ENCODE data around the gene PSAT1.

Gene PSAT1

GRCh38 chr9:78300209-78300608 is 3.3 kb downstream of the PSAT1 start:
- no peak for TF ChIP-seq TAF1 (IDR thresholded peaks at IDR 0.05; ENCODE audit: borderline replicate concordance, insufficient read depth, low read length)
- TF ChIP-seq, protein P1, sequence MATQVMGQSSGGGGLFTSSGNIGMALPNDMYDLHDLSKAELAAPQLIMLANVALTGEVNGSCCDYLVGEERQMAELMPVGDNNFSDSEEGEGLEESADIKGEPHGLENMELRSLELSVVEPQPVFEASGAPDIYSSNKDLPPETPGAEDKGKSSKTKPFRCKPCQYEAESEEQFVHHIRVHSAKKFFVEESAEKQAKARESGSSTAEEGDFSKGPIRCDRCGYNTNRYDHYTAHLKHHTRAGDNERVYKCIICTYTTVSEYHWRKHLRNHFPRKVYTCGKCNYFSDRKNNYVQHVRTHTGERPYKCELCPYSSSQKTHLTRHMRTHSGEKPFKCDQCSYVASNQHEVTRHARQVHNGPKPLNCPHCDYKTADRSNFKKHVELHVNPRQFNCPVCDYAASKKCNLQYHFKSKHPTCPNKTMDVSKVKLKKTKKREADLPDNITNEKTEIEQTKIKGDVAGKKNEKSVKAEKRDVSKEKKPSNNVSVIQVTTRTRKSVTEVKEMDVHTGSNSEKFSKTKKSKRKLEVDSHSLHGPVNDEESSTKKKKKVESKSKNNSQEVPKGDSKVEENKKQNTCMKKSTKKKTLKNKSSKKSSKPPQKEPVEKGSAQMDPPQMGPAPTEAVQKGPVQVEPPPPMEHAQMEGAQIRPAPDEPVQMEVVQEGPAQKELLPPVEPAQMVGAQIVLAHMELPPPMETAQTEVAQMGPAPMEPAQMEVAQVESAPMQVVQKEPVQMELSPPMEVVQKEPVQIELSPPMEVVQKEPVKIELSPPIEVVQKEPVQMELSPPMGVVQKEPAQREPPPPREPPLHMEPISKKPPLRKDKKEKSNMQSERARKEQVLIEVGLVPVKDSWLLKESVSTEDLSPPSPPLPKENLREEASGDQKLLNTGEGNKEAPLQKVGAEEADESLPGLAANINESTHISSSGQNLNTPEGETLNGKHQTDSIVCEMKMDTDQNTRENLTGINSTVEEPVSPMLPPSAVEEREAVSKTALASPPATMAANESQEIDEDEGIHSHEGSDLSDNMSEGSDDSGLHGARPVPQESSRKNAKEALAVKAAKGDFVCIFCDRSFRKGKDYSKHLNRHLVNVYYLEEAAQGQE (IDR thresholded peaks at IDR 0.05; ENCODE audit: insufficient read depth in 1 of 2, low read depth in 2 of 2, low read length in 2 of 2) = no peak
- no peak for TF ChIP-seq POLR2AphosphoS5 (IDR thresholded peaks at IDR 0.05; ENCODE audit: low read depth, low read length)
- TF ChIP-seq FOXP2 (optimal IDR thresholded peaks at IDR 0.05; ENCODE audit: borderline replicate concordance, extremely low read depth, extremely low read length, insufficient read depth) = no peak
- TF ChIP-seq SIN3A (IDR thresholded peaks at IDR 0.05; ENCODE audit: borderline replicate concordance, insufficient read depth, low read length) = no peak

DNA sequence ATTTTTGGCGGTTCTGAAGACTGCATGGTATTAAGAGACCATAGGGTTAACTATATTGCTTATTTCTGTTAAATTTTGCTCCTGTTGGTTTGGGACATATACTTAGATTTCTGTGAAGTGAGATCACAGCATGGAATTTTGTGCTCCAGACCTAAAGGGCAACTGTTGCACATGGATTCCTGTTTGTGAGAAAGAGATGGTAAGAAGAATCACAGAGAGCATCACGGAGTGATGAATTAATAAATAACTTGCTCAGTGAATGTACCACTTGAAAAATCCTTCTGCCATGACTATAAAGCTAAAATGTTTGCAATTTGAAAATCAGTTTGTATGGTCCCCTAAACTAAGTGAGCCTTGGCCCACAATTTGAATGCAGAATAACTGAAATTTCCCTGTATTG is 4.5 kb downstream of the PSAT1 start:
- TF ChIP-seq FOXP2 (optimal IDR thresholded peaks at IDR 0.05; ENCODE audit: borderline replicate concordance, extremely low read depth, extremely low read length, insufficient read depth) (no peak), SIN3A (IDR thresholded peaks at IDR 0.05; ENCODE audit: borderline replicate concordance, insufficient read depth, low read length) (no peak), POLR2AphosphoS5 (IDR thresholded peaks at IDR 0.05; ENCODE audit: low read depth, low read length) (no peak), TAF1 (IDR thresholded peaks at IDR 0.05; ENCODE audit: borderline replicate concordance, insufficient read depth, low read length) (no peak)
- TF ChIP-seq, protein P1 (IDR thresholded peaks at IDR 0.05; ENCODE audit: insufficient read depth in 1 of 2, low read depth in 2 of 2, low read length in 2 of 2) = no peak

DNA sequence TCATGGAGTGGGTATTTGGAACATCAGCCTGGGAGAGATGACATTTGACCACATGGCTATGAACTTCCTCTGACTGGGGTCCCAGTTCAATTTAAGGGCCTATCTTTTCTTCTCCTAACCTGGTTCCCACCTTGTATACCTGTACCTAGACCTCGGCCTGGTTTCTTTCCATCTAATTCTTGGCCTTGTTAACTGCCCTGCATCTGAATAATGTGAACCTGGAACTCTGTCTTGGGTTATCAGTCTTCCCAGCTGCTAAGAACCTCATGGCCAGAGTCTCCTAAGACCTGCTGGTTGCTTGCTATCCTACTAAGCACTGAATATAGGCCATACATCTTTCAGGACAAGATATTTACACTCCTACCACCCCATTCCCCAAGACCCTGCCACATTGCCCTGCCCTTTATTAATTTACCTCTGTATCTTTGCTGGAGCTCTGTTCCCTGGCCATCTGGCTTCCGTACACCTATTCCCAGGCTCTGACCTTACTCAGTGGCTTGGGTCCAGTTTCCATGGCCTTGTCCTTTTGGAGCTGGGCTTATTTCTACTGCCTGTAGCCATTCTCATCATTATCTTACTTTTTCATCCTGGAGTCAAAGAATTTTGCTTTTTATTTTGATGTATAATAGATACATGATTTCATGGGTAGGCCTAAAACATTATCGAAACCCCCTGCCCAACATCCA is 6.6 kb downstream of the PSAT1 start:
- TF ChIP-seq TAF1 (IDR thresholded peaks at IDR 0.05; ENCODE audit: borderline replicate concordance, insufficient read depth, low read length) (no peak), POLR2AphosphoS5 (IDR thresholded peaks at IDR 0.05; ENCODE audit: low read depth, low read length) (no peak; the same call in 1 of the 2 replicates), SIN3A (IDR thresholded peaks at IDR 0.05; ENCODE audit: borderline replicate concordance, insufficient read depth, low read length) (no peak), FOXP2 (optimal IDR thresholded peaks at IDR 0.05; ENCODE audit: borderline replicate concordance, extremely low read depth, extremely low read length, insufficient read depth) (no peak)
- TF ChIP-seq, protein P1 (IDR thresholded peaks at IDR 0.05; ENCODE audit: insufficient read depth in 1 of 2, low read depth in 2 of 2, low read length in 2 of 2) = no peak

DNA sequence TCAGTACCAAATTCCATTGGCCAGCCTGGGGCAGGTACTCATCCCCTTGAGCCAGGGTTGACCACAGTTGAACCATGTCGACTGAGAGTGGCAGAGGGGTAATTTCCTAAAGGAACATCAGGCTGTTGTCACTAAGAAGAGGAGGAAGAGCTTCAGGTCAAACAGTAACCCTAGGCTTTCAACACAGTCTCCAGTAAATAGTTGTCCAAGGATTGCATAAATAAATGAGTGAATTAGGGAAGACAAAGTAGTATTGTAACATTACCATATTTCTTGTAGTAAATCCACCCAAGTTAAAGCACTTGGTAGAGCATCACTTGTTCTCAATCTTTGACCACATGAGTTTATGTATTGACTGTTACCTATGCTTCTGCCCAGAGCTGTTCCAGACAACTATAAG is 7.4 kb downstream of the PSAT1 start:
- TF ChIP-seq, protein P1 (IDR thresholded peaks at IDR 0.05; ENCODE audit: insufficient read depth in 1 of 2, low read depth in 2 of 2, low read length in 2 of 2) = no peak
- TF ChIP-seq POLR2AphosphoS5 (IDR thresholded peaks at IDR 0.05; ENCODE audit: low read depth, low read length) (no peak), TAF1 (IDR thresholded peaks at IDR 0.05; ENCODE audit: borderline replicate concordance, insufficient read depth, low read length) (no peak), FOXP2 (optimal IDR thresholded peaks at IDR 0.05; ENCODE audit: borderline replicate concordance, extremely low read depth, extremely low read length, insufficient read depth) (no peak), SIN3A (IDR thresholded peaks at IDR 0.05; ENCODE audit: borderline replicate concordance, insufficient read depth, low read length) (no peak)
